HL-60 (cell line): ENCODE results near the gene PRKAR1B.

Experiments used
- CTCF ChIP-seq: IDR thresholded peaks from one replicate; pipeline ENCODE4 v1.5.1; 2011; ENCODE audit warnings: low read length, control low read depth, inconsistent platforms; ENCODE audit not compliant: insufficient read depth
- POLR2AphosphoS5 ChIP-seq: IDR thresholded peaks from 2 replicates; pipeline ENCODE4 v1.6.1; 2012; ENCODE audit warnings: low read depth
- REST ChIP-seq: IDR thresholded peaks from 2 replicates; pipeline ENCODE4 v1.6.1; 2012; ENCODE audit warnings: low read depth; ENCODE audit not compliant: insufficient replicate concordance

GRCh38 chr7:576524-577277, 150.4 kb downstream of the PRKAR1B start:
- no peak for TF ChIP-seq CTCF
- TF ChIP-seq POLR2AphosphoS5 = no peak
- TF ChIP-seq REST = no peak
